GM12878 (cell line): ENCODE results near the gene FGF14. TPM values are rescaled to one million over a fixed set of nuclear protein-coding genes. Genes with fewer than 3 reads are reported as not detected.
A peak's percentile ranks its signal among the peaks of the same experiment; 100 is the strongest.

Experiments
- ATAC-seq: fragments of 200-7000 bp; cut with Tn5 transposase; 3 replicates; pipeline ENCODE4 v1.9.1; 2020; ENCODE audit warnings: mild to moderate bottlenecking, moderate library complexity
- BruUV-seq: library from RNA; stranded (reverse); fragments of 400-500 nt; replicated peaks from 2 replicates; lab custom pipeline; 2021; lab: Mats Ljungman, UMichigan
- CTCF ChIA-PET: fragments of 300-600 bp; sonication (Branson Sonifier 250); formaldehyde crosslinking; extraction: SDS; loops from one replicate; lab custom pipeline; 2021; ENCODE audit warnings: inconsistent platforms; lab: Yijun Ruan, JAX
- POLR2A ChIA-PET: fragments of 350-600 bp; formaldehyde crosslinking; extraction: SDS; loops from one replicate; lab custom pipeline; 2021; ENCODE audit warnings: inconsistent platforms; lab: Charles Lee
- RAD21 ChIA-PET: fragments of 300-600 bp; sonication (Branson Sonifier 250); formaldehyde crosslinking; loops from one replicate; lab custom pipeline; 2023; ENCODE audit warnings: antibody characterized with exemption; ENCODE audit not compliant: unreplicated experiment; lab: Charles Lee
- SMC1A ChIA-PET: fragments of 300-600 bp; sonication (Branson Sonifier 250); formaldehyde crosslinking; loops from one replicate; lab custom pipeline; 2023; ENCODE audit not compliant: unreplicated experiment, uncharacterized antibody; lab: Charles Lee
- DNase-seq: peaks from one replicate; pipeline ENCODE4 v3.0.0-alpha.2; 2011; ENCODE audit warnings: low read depth, low spot score
- FAIRE-seq: peaks from 3 replicates; lab custom pipeline; 2011; peaks lifted over from hg19 to GRCh38; lab: Jason Lieb, UNC
- H2AFZ ChIP-seq: 2 replicates; pipeline ENCODE4 v1.6.0; 2011; ENCODE audit warnings: low read depth, low read length, control low read depth; ENCODE audit not compliant: control insufficient read depth
- H3K27ac ChIP-seq: 2 replicates; pipeline ENCODE4 v1.5.1; 2011; ENCODE audit warnings: control low read depth; ENCODE audit not compliant: control insufficient read depth, insufficient read depth
- H3K27me3 ChIP-seq, 2 experiments: replicated peaks in 1 of 2; 2 replicates each; pipeline versions ENCODE4 v1.6.0 to v1.6.1; 2011; ENCODE audit warnings: low read length in 1 of 2; ENCODE audit not compliant: control insufficient read depth in 2 of 2, insufficient read depth in 2 of 2
- H3K36me3 ChIP-seq, 2 experiments: 2 replicates each; pipeline ENCODE4 v1.5.1; 2011; ENCODE audit warnings: low read length in 1 of 2; ENCODE audit not compliant: control insufficient read depth in 2 of 2, insufficient read depth in 2 of 2
- H3K4me1 ChIP-seq: 2 replicates; pipeline ENCODE4 v1.6.1; 2011; ENCODE audit warnings: mild to moderate bottlenecking, low read length, moderate library complexity, mixed read lengths; ENCODE audit not compliant: control insufficient read depth, insufficient read depth
- H3K4me2 ChIP-seq: 2 replicates; pipeline ENCODE4 v1.6.0; 2011; ENCODE audit warnings: control low read depth; ENCODE audit not compliant: control insufficient read depth, insufficient read depth
- H3K4me3 ChIP-seq: fragments of 200-600 bp; sonication (generic); 2 replicates; pipeline ENCODE4 v1.5.1; 2016
- H3K79me2 ChIP-seq: 2 replicates; pipeline ENCODE4 v1.6.0; 2011; ENCODE audit warnings: low read length; ENCODE audit not compliant: control insufficient read depth, insufficient read depth
- H3K9ac ChIP-seq: 2 replicates; pipeline ENCODE4 v1.8.0; 2011; ENCODE audit warnings: low read length, control low read depth, mixed read lengths; ENCODE audit not compliant: control insufficient read depth, insufficient read depth
- H3K9me3 ChIP-seq: replicated peaks from 3 replicates; pipeline ENCODE4 v1.5.1; 2011; ENCODE audit warnings: mild to moderate bottlenecking, low read length; ENCODE audit not compliant: control insufficient read depth, insufficient read depth
- H4K20me1 ChIP-seq: 2 replicates; pipeline ENCODE4 v1.6.0; 2011; ENCODE audit not compliant: control insufficient read depth, insufficient read depth
- LARP7 ChIP-seq: fragments of 450-650 bp; IDR thresholded peaks from 2 replicates; pipeline ENCODE4 v1.6.1; 2017; ENCODE audit warnings: mild to moderate bottlenecking
- YBX1 ChIP-seq: fragments of 450-650 bp; IDR thresholded peaks from 2 replicates; pipeline ENCODE4 v1.6.1; 2016; ENCODE audit warnings: antibody characterized with exemption
- WGBS: methylation state at CpG from one replicate; pipeline ENCODE4 v1.1.6; 2016; ENCODE audit warnings: low lambda C conversion rate; ENCODE audit not compliant: insufficient replicate concordance, insufficient coverage; ENCODE audit errors: missing lambda C conversion rate; 5-methylcytosine and 5-hydroxymethylcytosine counted together
- in situ Hi-C: fragments of 300-500 bp; cut with MboI; formaldehyde crosslinking; loops from 9 replicates; pipeline ENCODE4 v1.14.3; 2018; ENCODE audit warnings: mixed read lengths
- intact Hi-C: fragments of 100-400 bp; cut with micrococcal nuclease; formaldehyde crosslinking; loops from one replicate; pipeline ENCODE4 v1.14.2; 2022; ENCODE audit not compliant: unreplicated experiment
- polyA plus RNA-seq, 11 experiments: library from polyadenylated mRNA; depleted of rRNA in 4 of 11; unstranded in 6 of 11; stranded (reverse) in 5 of 11; fragments of >200 nt; fragmentation: Nextera tagmentation in 4 of 11; fragmentation: Illumina TruSeq in 1 of 11; extraction: Ambion mirVana in 4 of 11; extraction: Trizol in 1 of 11; gene quantifications; 1 replicate in 1 of 11; 2 replicates in 10 of 11; pipeline versions ENCODE4 v1.2.1 to v1.2.3, GENCODE V29; 2011 to 2016; ENCODE audit warnings: inconsistent platforms in 2 of 11, missing spikeins in 2 of 11, low read depth in 1 of 11
- total RNA-seq, 4 experiments: library from RNA; depleted of rRNA in 3 of 4; stranded (reverse); fragments of >200 nt in 3 of 4; fragmentation: Illumina TruSeq in 1 of 4; extraction: Trizol in 1 of 4; gene quantifications; 2 replicates each; pipeline versions ENCODE4 v1.2.1 to v1.2.3, GENCODE V29; 2013 to 2021
- TF ChIP-seq, protein P1 (sequence below): IDR thresholded peaks from 2 replicates; pipeline ENCODE4 v1.6.1; 2011; ENCODE audit warnings: borderline replicate concordance, low read depth, mild to moderate bottlenecking, moderate library complexity, low read length; ENCODE audit not compliant: insufficient read depth, poor library complexity, severe bottlenecking
- TF ChIP-seq, protein P2 (sequence below): fragments of 450-650 bp; IDR thresholded peaks from 2 replicates; pipeline ENCODE4 v1.6.1; 2017; ENCODE audit warnings: mild to moderate bottlenecking, low read depth, inconsistent platforms; ENCODE audit not compliant: poor library complexity, severe bottlenecking
- TF ChIP-seq, protein P3 (sequence below): fragments of 450-650 bp; formaldehyde crosslinking; IDR thresholded peaks from 2 replicates; pipeline ENCODE4 v1.4.0; 2022; ENCODE audit warnings: mild to moderate bottlenecking, moderate library complexity

Gene FGF14
- total and polyA plus RNA-seq, 10 of the 15 experiments (the other 5 are each of a cell fraction or from before 2014, with no cell fraction given), result under 0.01 to 0.44 (median 0.04) TPM

DNA sequence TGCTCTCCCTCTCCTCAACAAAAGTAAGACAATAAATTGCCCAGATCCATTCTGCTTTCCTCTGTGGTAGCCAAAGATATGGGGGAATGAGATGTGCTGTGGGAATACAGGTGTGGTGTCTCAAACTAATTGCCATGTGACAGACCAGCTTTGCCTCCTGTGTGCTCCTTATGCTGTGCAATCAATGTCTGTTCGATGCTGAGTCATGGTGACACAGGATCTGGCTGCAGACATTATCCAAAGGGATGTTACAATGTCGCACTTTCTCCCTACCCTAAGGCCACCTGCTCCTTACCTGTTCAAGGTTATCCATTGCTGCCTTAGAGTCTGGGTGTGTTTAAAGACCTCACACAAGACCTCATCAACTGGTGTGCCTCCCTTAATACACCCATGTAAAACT is 32.5 kb downstream of the FGF14 start:
- SMC1A ChIA-PET, result no interaction called here
- Histone ChIP-seq H3K4me2 (no peak overlapping the region), H2AFZ (no peak overlapping the region), H3K4me3 (no peak overlapping the region), H3K9me3 (no peaks in the 10 kb centered on the region), H3K27me3 (no peaks in the 10 kb centered on the region; a peak in 1 of 4 replicates), H3K9ac (no peak overlapping the region), H3K79me2 (no peaks in the 10 kb centered on the region), H3K4me1 (no peaks in the 10 kb centered on the region), H3K36me3 (no peaks in the 10 kb centered on the region), H3K27ac (no peak overlapping the region), H4K20me1 (no peaks in the 10 kb centered on the region)
- RAD21 ChIA-PET, result no interaction called here
- BruUV-seq, result no TSS peak
- CTCF ChIA-PET, result no interaction called here
- POLR2A ChIA-PET, result no interaction called here
- TF ChIP-seq, protein P1, sequence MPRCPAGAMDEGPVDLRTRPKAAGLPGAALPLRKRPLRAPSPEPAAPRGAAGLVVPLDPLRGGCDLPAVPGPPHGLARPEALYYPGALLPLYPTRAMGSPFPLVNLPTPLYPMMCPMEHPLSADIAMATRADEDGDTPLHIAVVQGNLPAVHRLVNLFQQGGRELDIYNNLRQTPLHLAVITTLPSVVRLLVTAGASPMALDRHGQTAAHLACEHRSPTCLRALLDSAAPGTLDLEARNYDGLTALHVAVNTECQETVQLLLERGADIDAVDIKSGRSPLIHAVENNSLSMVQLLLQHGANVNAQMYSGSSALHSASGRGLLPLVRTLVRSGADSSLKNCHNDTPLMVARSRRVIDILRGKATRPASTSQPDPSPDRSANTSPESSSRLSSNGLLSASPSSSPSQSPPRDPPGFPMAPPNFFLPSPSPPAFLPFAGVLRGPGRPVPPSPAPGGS, result peak; percentile 74
- TF ChIP-seq YBX1, result no peak
- ATAC-seq (no peak), DNase-seq (no peak), FAIRE-seq (no peak)
- in situ Hi-C loops (no loop called here), intact Hi-C loops (no loop called here)
- WGBS, result 22% methylated on average over 2 of the region's 2 CpGs

DNA sequence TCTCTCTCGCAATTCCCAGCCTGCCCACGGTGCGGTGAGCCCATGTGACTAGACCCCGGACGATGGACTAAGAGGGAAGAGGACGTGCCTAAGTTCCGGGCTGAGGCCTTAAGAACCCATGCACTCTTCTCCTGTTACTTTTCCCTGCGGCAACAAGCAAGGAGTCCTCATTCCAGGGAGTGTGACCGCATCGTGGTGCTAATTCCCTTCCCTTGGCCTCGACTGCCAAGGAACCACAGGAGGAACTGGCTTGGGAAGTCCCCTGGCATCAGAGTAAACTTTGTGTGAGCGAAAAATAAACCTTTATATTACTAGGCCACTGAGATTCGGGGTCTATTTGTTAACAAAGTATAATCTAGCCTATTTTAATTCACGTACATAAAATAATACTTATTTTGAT is 34.0 kb downstream of the FGF14 start:
- SMC1A ChIA-PET, result interaction anchor here (1.0 to 1.3 kb wide), 2 partner anchors 25 to 88 kb away, joined by 3 read pairs; no protein-coding TSS in a partner anchor
- WGBS, result 28% methylated on average over 14 of the region's 14 CpGs
- intact Hi-C loops, result no loop called here

More for the DNA sequence above, 34.0 kb downstream of the FGF14 start:
- no peak overlapping the region for H3K4me3 ChIP-seq
- BruUV-seq, result no TSS peak
- no peaks in the 10 kb centered on the region for H4K20me1 ChIP-seq
- no peak overlapping the region for H3K27ac ChIP-seq
- DNase-seq, result no peak
- no peak for FAIRE-seq
- H3K4me2 ChIP-seq, result no peak overlapping the region
- no peak for ATAC-seq
- H3K4me1 ChIP-seq, result no peaks in the 10 kb centered on the region
- ChIA-PET POLR2A (no interaction called here), RAD21 (no interaction called here), CTCF (interaction anchor here (0.9 kb wide), 1 partner anchor 10 kb away, joined by 3 read pairs; no protein-coding TSS in a partner anchor)
- no peak for TF ChIP-seq LARP7
- TF ChIP-seq, protein P2, sequence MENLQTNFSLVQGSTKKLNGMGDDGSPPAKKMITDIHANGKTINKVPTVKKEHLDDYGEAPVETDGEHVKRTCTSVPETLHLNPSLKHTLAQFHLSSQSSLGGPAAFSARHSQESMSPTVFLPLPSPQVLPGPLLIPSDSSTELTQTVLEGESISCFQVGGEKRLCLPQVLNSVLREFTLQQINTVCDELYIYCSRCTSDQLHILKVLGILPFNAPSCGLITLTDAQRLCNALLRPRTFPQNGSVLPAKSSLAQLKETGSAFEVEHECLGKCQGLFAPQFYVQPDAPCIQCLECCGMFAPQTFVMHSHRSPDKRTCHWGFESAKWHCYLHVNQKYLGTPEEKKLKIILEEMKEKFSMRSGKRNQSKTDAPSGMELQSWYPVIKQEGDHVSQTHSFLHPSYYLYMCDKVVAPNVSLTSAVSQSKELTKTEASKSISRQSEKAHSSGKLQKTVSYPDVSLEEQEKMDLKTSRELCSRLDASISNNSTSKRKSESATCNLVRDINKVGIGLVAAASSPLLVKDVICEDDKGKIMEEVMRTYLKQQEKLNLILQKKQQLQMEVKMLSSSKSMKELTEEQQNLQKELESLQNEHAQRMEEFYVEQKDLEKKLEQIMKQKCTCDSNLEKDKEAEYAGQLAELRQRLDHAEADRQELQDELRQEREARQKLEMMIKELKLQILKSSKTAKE, result no peak
- TF ChIP-seq, protein P3, sequence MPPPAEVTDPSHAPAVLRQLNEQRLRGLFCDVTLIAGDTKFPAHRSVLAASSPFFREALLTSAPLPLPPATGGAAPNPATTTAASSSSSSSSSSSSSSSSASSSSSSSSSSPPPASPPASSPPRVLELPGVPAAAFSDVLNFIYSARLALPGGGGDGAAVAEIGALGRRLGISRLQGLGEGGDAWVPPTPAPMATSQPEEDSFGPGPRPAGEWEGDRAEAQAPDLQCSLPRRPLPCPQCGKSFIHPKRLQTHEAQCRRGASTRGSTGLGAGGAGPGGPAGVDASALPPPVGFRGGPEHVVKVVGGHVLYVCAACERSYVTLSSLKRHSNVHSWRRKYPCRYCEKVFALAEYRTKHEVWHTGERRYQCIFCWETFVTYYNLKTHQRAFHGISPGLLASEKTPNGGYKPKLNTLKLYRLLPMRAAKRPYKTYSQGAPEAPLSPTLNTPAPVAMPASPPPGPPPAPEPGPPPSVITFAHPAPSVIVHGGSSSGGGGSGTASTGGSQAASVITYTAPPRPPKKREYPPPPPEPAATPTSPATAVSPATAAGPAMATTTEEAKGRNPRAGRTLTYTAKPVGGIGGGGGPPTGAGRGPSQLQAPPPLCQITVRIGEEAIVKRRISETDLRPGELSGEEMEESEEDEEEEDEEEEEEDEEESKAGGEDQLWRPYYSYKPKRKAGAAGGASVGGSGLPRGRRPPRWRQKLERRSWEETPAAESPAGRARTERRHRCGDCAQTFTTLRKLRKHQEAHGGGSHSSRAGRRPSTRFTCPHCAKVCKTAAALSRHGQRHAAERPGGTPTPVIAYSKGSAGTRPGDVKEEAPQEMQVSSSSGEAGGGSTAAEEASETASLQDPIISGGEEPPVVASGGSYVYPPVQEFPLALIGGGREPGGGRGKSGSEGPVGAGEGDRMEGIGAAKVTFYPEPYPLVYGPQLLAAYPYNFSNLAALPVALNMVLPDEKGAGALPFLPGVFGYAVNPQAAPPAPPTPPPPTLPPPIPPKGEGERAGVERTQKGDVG (CRISPR knock-in tag), result no peak
- no peaks in the 10 kb centered on the region for H3K9me3 ChIP-seq
- no peak overlapping the region for H2AFZ ChIP-seq
- H3K79me2 ChIP-seq, result no peaks in the 10 kb centered on the region
- in situ Hi-C loops, result no loop called here
- H3K27me3 ChIP-seq, result no peaks in the 10 kb centered on the region; a peak in 1 of 4 replicates
- H3K36me3 ChIP-seq, result no peaks in the 10 kb centered on the region
- no peak overlapping the region for H3K9ac ChIP-seq
